H9 (cell line): ENCODE measurements around the gene LRRC71. TPM values are rescaled to one million over a fixed set of nuclear protein-coding genes. Genes with fewer than 3 reads are reported as not detected.

ENCODE experiments used
- DNase-seq: peaks from one replicate; pipeline ENCODE4 v3.0.0-alpha.2; 2017
- H2AFZ ChIP-seq: one replicate; pipeline ENCODE4 v1.6.1; 2013; ENCODE audit warnings: mild to moderate bottlenecking, low read length, control low read depth, moderate library complexity
- H2AK5ac ChIP-seq: 2 replicates; pipeline ENCODE4 v1.6.1; 2013; ENCODE audit warnings: low read length, control low read depth, mixed read lengths; ENCODE audit not compliant: insufficient read length
- H2BK120ac ChIP-seq: one replicate; pipeline ENCODE4 v1.6.1; 2013; ENCODE audit warnings: low read depth, mild to moderate bottlenecking, low read length, control low read depth, inconsistent platforms; ENCODE audit not compliant: poor library complexity, severe bottlenecking
- H2BK12ac ChIP-seq: 2 replicates; pipeline ENCODE4 v1.6.1; 2013; ENCODE audit warnings: low read length, control low read depth, mixed read lengths, low read depth; ENCODE audit not compliant: insufficient read length
- H2BK15ac ChIP-seq: 2 replicates; pipeline ENCODE4 v1.6.1; 2013; ENCODE audit warnings: low read depth, low read length, control low read depth
- H2BK20ac ChIP-seq: one replicate; pipeline ENCODE4 v1.6.1; 2013; ENCODE audit warnings: low read depth, mild to moderate bottlenecking, low read length, control low read depth, inconsistent platforms; ENCODE audit not compliant: poor library complexity, severe bottlenecking
- H2BK5ac ChIP-seq: 2 replicates; pipeline ENCODE4 v1.6.1; 2013; ENCODE audit warnings: low read length, control low read depth, mixed read lengths; ENCODE audit not compliant: insufficient read length
- H3K14ac ChIP-seq: 2 replicates; pipeline ENCODE4 v1.6.1; 2013; ENCODE audit warnings: low read length, control low read depth; ENCODE audit not compliant: insufficient read depth
- H3K18ac ChIP-seq: 2 replicates; pipeline ENCODE4 v1.6.1; 2013; ENCODE audit warnings: low read depth, mild to moderate bottlenecking, mixed read lengths, low read length, control low read depth; ENCODE audit not compliant: insufficient read length
- H3K23ac ChIP-seq: 2 replicates; pipeline ENCODE4 v1.6.1; 2013; ENCODE audit warnings: low read length, control low read depth, mixed read lengths, low read depth; ENCODE audit not compliant: insufficient read length
- H3K23me2 ChIP-seq: 2 replicates; pipeline ENCODE4 v1.6.1; 2013; ENCODE audit warnings: low read depth, mild to moderate bottlenecking, mixed read lengths, low read length, control low read depth; ENCODE audit not compliant: insufficient read length, poor library complexity, severe bottlenecking
- H3K27ac ChIP-seq: 2 replicates; pipeline ENCODE4 v1.5.1; 2013; ENCODE audit warnings: low read length, control low read depth, mixed read lengths, low read depth; ENCODE audit not compliant: insufficient read length
- H3K27me3 ChIP-seq: 2 replicates; pipeline ENCODE4 v1.6.1; 2013; ENCODE audit warnings: low read length, control low read depth, inconsistent platforms; ENCODE audit not compliant: insufficient read depth
- H3K4ac ChIP-seq: 2 replicates; pipeline ENCODE4 v1.6.1; 2013; ENCODE audit warnings: low read depth, mild to moderate bottlenecking, control low read depth, inconsistent platforms, low read length, moderate library complexity
- H3K4me1 ChIP-seq: 2 replicates; pipeline ENCODE4 v1.6.1; 2013; ENCODE audit warnings: low read length, control low read depth, inconsistent platforms; ENCODE audit not compliant: insufficient read depth
- H3K4me2 ChIP-seq: 2 replicates; pipeline ENCODE4 v1.6.1; 2013; ENCODE audit warnings: low read length, control low read depth, mixed read lengths; ENCODE audit not compliant: insufficient read length, insufficient read depth
- H3K56ac ChIP-seq: 2 replicates; pipeline ENCODE4 v1.6.1; 2013; ENCODE audit warnings: low read depth, mild to moderate bottlenecking, mixed read lengths, low read length, control low read depth; ENCODE audit not compliant: insufficient read length
- H3K79me1 ChIP-seq: 2 replicates; pipeline ENCODE4 v1.6.1; 2013; ENCODE audit warnings: low read depth, mild to moderate bottlenecking, moderate library complexity, low read length, control low read depth, inconsistent platforms; ENCODE audit not compliant: insufficient read depth, poor library complexity, severe bottlenecking
- H3K79me2 ChIP-seq: 2 replicates; pipeline ENCODE4 v1.6.1; 2013; ENCODE audit warnings: low read length, control low read depth, inconsistent platforms; ENCODE audit not compliant: insufficient read depth
- H3K9ac ChIP-seq: 2 replicates; pipeline ENCODE4 v1.6.1; 2013; ENCODE audit warnings: low read length, control low read depth, mixed read lengths; ENCODE audit not compliant: insufficient read length; ENCODE audit errors: extremely low read depth
- H3K9me3 ChIP-seq: one replicate; pipeline ENCODE4 v1.6.1; 2013; ENCODE audit warnings: low read depth, low read length, inconsistent platforms; ENCODE audit not compliant: control insufficient read depth
- H3T11ph ChIP-seq: one replicate; pipeline ENCODE4 v1.6.1; 2013; ENCODE audit warnings: mild to moderate bottlenecking, low read length, control low read depth, inconsistent platforms
- H4K20me1 ChIP-seq: one replicate; pipeline ENCODE4 v1.6.1; 2013; ENCODE audit not compliant: control insufficient read depth, insufficient read length, insufficient read depth
- H4K5ac ChIP-seq: 2 replicates; pipeline ENCODE4 v1.6.1; 2013; ENCODE audit warnings: low read depth, mild to moderate bottlenecking, mixed read lengths, low read length, control low read depth; ENCODE audit not compliant: insufficient read length
- H4K8ac ChIP-seq: replicated peaks from 2 replicates; pipeline ENCODE4 v1.6.1; 2013; ENCODE audit warnings: low read length, control low read depth, mixed read lengths, low read depth; ENCODE audit not compliant: insufficient read length
- H4K91ac ChIP-seq: 2 replicates; pipeline ENCODE4 v1.6.1; 2013; ENCODE audit warnings: low read depth, mild to moderate bottlenecking, moderate library complexity, mixed read lengths, low read length, control low read depth; ENCODE audit not compliant: insufficient read length
- H3K27ac Mint-ChIP-seq, 3 experiments: 2 replicates in 2 of 3; 3 replicates in 1 of 3; pipeline ENCODE4 v1.8.0; 2020 to 2021; ENCODE audit warnings: mixed read lengths in 3 of 3, mild to moderate bottlenecking in 1 of 3, moderate library complexity in 1 of 3
- H3K27me3 Mint-ChIP-seq: 2 replicates; pipeline ENCODE4 v1.8.0; 2021; ENCODE audit warnings: low read depth, mild to moderate bottlenecking, moderate library complexity, mixed read lengths
- H3K36me3 Mint-ChIP-seq, 3 experiments: 2 replicates in 2 of 3; 3 replicates in 1 of 3; pipeline ENCODE4 v1.8.0; 2020 to 2021; ENCODE audit warnings: low read depth in 3 of 3, mixed read lengths in 3 of 3; ENCODE audit not compliant: insufficient read depth in 1 of 3
- H3K4me1 Mint-ChIP-seq, 2 experiments: 2 replicates each; pipeline ENCODE4 v1.8.0; 2020; ENCODE audit warnings: mixed read lengths in 2 of 2
- H3K4me3 Mint-ChIP-seq, 2 experiments: 2 replicates in 1 of 2; 3 replicates in 1 of 2; pipeline ENCODE4 v1.8.0; 2020 to 2021; ENCODE audit warnings: mild to moderate bottlenecking in 2 of 2, mixed read lengths in 2 of 2, moderate library complexity in 1 of 2
- H3K9me3 Mint-ChIP-seq, 2 experiments: 2 replicates in 1 of 2; 3 replicates in 1 of 2; pipeline ENCODE4 v1.8.0; 2020; ENCODE audit warnings: mild to moderate bottlenecking in 2 of 2, mixed read lengths in 2 of 2, moderate library complexity in 1 of 2
- CTCF ChIP-seq: fragments of 200-600 bp; sonication (generic); conservative IDR thresholded peaks from 3 replicates; pipeline ENCODE4 v1.8.0; 2021; ENCODE audit warnings: antibody characterized with exemption, mild to moderate bottlenecking
- WGBS: extraction: QIAGEN DNeasy Blood & Tissue Kit; methylation state at CpG from one replicate; pipeline ENCODE4 v1.1.7; 2013; ENCODE audit warnings: missing lambda C conversion rate, low lambda C conversion rate, mixed read lengths; ENCODE audit not compliant: insufficient read length; ENCODE audit errors: extremely low coverage; 5-methylcytosine and 5-hydroxymethylcytosine counted together
- total RNA-seq: library from RNA; stranded (reverse); gene quantifications from 2 replicates; pipeline ENCODE4 v1.2.1, GENCODE V29; 2021

Gene LRRC71
- total RNA-seq, 1 experiment from 2014 or later, result not detected

GRCh38 chr1:156898161-156898566, 22.3 kb upstream of the LRRC71 start:
- Mint-ChIP-seq H3K36me3 (no peaks in the 10 kb centered on the region), H3K27ac (no peak overlapping the region), H3K27me3 (peaks cover 61% of the 10 kb centered on the region), H3K4me3 (no peak overlapping the region), H3K9me3 (no peaks in the 10 kb centered on the region), H3K4me1 (peaks cover 15 to 42% of the 10 kb centered on the region in 2 experiments)
- no peaks in the 10 kb centered on the region for H3K79me2 ChIP-seq
- H2AFZ ChIP-seq, result no peak overlapping the region
- H3K23ac ChIP-seq, result no peak overlapping the region
- H3K9me3 ChIP-seq, result no peaks in the 10 kb centered on the region
- H3K9ac ChIP-seq, result no peak overlapping the region
- no CpG with 5 or more reads among the region's 13 CpGs for WGBS
- H3K56ac ChIP-seq, result no peak overlapping the region
- H4K8ac ChIP-seq, result no peak overlapping the region
- H3K79me1 ChIP-seq, result no peaks in the 10 kb centered on the region
- no peaks in the 10 kb centered on the region for H4K20me1 ChIP-seq
- DNase-seq, result no peak
- no peak overlapping the region for H2BK120ac ChIP-seq
- no peak overlapping the region for H3K14ac ChIP-seq
- no peak overlapping the region for H4K5ac ChIP-seq
- H3K27ac ChIP-seq, result no peak overlapping the region
- no peak overlapping the region for H2BK15ac ChIP-seq
- peaks cover 8% of the 10 kb centered on the region; the same call in 1 of the 2 replicates for H3K27me3 ChIP-seq
- H2AK5ac ChIP-seq, result no peak overlapping the region
- no peak overlapping the region for H2BK20ac ChIP-seq
- H4K91ac ChIP-seq, result no peak overlapping the region
- no peak overlapping the region for H2BK5ac ChIP-seq
- no peaks in the 10 kb centered on the region for H3K23me2 ChIP-seq
- no peak for TF ChIP-seq CTCF
- H3K4me2 ChIP-seq, result no peak overlapping the region
- H3K18ac ChIP-seq, result no peak overlapping the region
- no peaks in the 10 kb centered on the region for H3K4me1 ChIP-seq
- no peak overlapping the region for H3T11ph ChIP-seq
- H3K4ac ChIP-seq, result no peak overlapping the region
- no peak overlapping the region for H2BK12ac ChIP-seq
